Mucosa of rectum (tissue), 2 donors: ENCODE results near the gene DLG1.

Source experiments
- H3K27ac ChIP-seq, 2 donors: one replicate each; pipeline ENCODE4 v1.7.0; 2013; ENCODE audit warnings: inconsistent platforms in 2 of 2, low read depth in 2 of 2, low read length in 2 of 2
- H3K27me3 ChIP-seq, 2 donors: one replicate each; pipeline ENCODE4 v1.7.0; 2013; ENCODE audit warnings: low read length in 2 of 2; ENCODE audit not compliant: control insufficient read depth in 2 of 2, insufficient read depth in 2 of 2
- H3K36me3 ChIP-seq, 2 donors: one replicate each; pipeline ENCODE4 v1.7.0; 2013; ENCODE audit warnings: low read length in 2 of 2; ENCODE audit not compliant: control insufficient read depth in 2 of 2, insufficient read depth in 2 of 2
- H3K4me1 ChIP-seq, 2 donors: one replicate each; pipeline ENCODE4 v1.7.0; 2013; ENCODE audit warnings: low read length in 2 of 2, mild to moderate bottlenecking in 1 of 2; ENCODE audit not compliant: control insufficient read depth in 2 of 2, insufficient read depth in 2 of 2
- H3K4me3 ChIP-seq, 2 donors: one replicate each; pipeline ENCODE4 v1.7.0; 2013; ENCODE audit warnings: low read length in 2 of 2
- H3K9ac ChIP-seq, 2 donors: one replicate each; pipeline ENCODE4 v1.7.0; 2013; ENCODE audit warnings: low read length in 2 of 2, low read depth in 1 of 2, mild to moderate bottlenecking in 1 of 2
- H3K9me3 ChIP-seq, 2 donors: one replicate each; pipeline ENCODE4 v1.7.0; 2013; ENCODE audit warnings: low read length in 2 of 2; ENCODE audit not compliant: control insufficient read depth in 2 of 2
- donor health status: healthy.
- donor health status: Normal muscosa, but diverticular disease.

Gene DLG1

GRCh38 chr3:197015790-197016736 is 282.3 kb downstream of the DLG1 start:
- no peaks in the 10 kb centered on the region for H3K4me1 ChIP-seq
- H3K27ac ChIP-seq = no peak overlapping the region
- no peak overlapping the region for H3K9ac ChIP-seq
- no peaks in the 10 kb centered on the region for H3K9me3 ChIP-seq
- no peaks in the 10 kb centered on the region for H3K27me3 ChIP-seq
- no peak overlapping the region for H3K4me3 ChIP-seq
- H3K36me3 ChIP-seq = no peaks in the 10 kb centered on the region

GRCh38 chr3:197014942-197015575 is 283.4 kb downstream of the DLG1 start:
- Histone ChIP-seq H3K9ac (no peak overlapping the region), H3K36me3 (no peaks in the 10 kb centered on the region), H3K4me1 (no peaks in the 10 kb centered on the region), H3K27ac (no peak overlapping the region), H3K9me3 (no peaks in the 10 kb centered on the region), H3K27me3 (no peaks in the 10 kb centered on the region), H3K4me3 (no peak overlapping the region)

- H3K9me3 ChIP-seq = no peaks in the 10 kb centered on the region
- no peaks in the 10 kb centered on the region for H3K27me3 ChIP-seq
- H3K4me3 ChIP-seq = no peak overlapping the region
- H3K27ac ChIP-seq = no peak overlapping the region
- no peaks in the 10 kb centered on the region for H3K4me1 ChIP-seq
- no peaks in the 10 kb centered on the region for H3K36me3 ChIP-seq
- H3K9ac ChIP-seq = no peak overlapping the region
Observed at GRCh38 chr3:197014024-197014423, 284.4 kb downstream of the DLG1 start.

GRCh38 chr3:197012540-197012883 is 285.9 kb downstream of the DLG1 start:
- no peaks in the 10 kb centered on the region for H3K36me3 ChIP-seq
- H3K27ac ChIP-seq = no peak overlapping the region
- H3K9ac ChIP-seq = no peak overlapping the region
- no peaks in the 10 kb centered on the region for H3K4me1 ChIP-seq
- no peak overlapping the region for H3K4me3 ChIP-seq
- no peaks in the 10 kb centered on the region for H3K9me3 ChIP-seq
- no peaks in the 10 kb centered on the region for H3K27me3 ChIP-seq

GRCh38 chr3:197011780-197012539 is 286.5 kb downstream of the DLG1 start:
- Histone ChIP-seq H3K36me3 (no peaks in the 10 kb centered on the region), H3K27ac (no peak overlapping the region), H3K9me3 (no peaks in the 10 kb centered on the region), H3K4me1 (no peaks in the 10 kb centered on the region), H3K9ac (no peak overlapping the region), H3K27me3 (no peaks in the 10 kb centered on the region), H3K4me3 (no peak overlapping the region)

GRCh38 chr3:197010556-197011351 is 287.7 kb downstream of the DLG1 start:
- H3K27ac ChIP-seq = no peak overlapping the region
- H3K36me3 ChIP-seq = no peaks in the 10 kb centered on the region
- no peaks in the 10 kb centered on the region for H3K9me3 ChIP-seq
- H3K27me3 ChIP-seq = no peaks in the 10 kb centered on the region
- no peak overlapping the region for H3K4me3 ChIP-seq
- H3K9ac ChIP-seq = no peak overlapping the region
- no peaks in the 10 kb centered on the region for H3K4me1 ChIP-seq

GRCh38 chr3:197009532-197010019 is 288.8 kb downstream of the DLG1 start:
- Histone ChIP-seq H3K9ac (no peak overlapping the region), H3K27ac (no peak overlapping the region), H3K27me3 (no peaks in the 10 kb centered on the region), H3K4me3 (no peak overlapping the region), H3K4me1 (no peaks in the 10 kb centered on the region), H3K36me3 (no peaks in the 10 kb centered on the region), H3K9me3 (no peaks in the 10 kb centered on the region)

- H3K4me3 ChIP-seq = no peak overlapping the region
- no peak overlapping the region for H3K9ac ChIP-seq
- no peaks in the 10 kb centered on the region for H3K27me3 ChIP-seq
- H3K27ac ChIP-seq = no peak overlapping the region
- H3K4me1 ChIP-seq = peaks cover 0 to 6% of the 10 kb centered on the region in 2 donors
- no peaks in the 10 kb centered on the region for H3K36me3 ChIP-seq
- no peaks in the 10 kb centered on the region for H3K9me3 ChIP-seq
Observed at GRCh38 chr3:197008436-197009209, 289.8 kb downstream of the DLG1 start.

- H3K4me3 ChIP-seq = no peak overlapping the region
- no peak overlapping the region for H3K27ac ChIP-seq
- H3K4me1 ChIP-seq = peaks cover 0 to 9% of the 10 kb centered on the region in 2 donors
- H3K27me3 ChIP-seq = no peaks in the 10 kb centered on the region
- H3K9me3 ChIP-seq = no peaks in the 10 kb centered on the region
- no peak overlapping the region for H3K9ac ChIP-seq
- H3K36me3 ChIP-seq = no peaks in the 10 kb centered on the region
Observed at GRCh38 chr3:197007953-197008352, 290.5 kb downstream of the DLG1 start.
